ENCODE results near the gene PDE4D. TPM values are rescaled to one million over a fixed set of nuclear protein-coding genes. Genes with fewer than 3 reads are reported as not detected.

The PDE4D gene
- total and polyA plus RNA-seq, 12 donors = 1.2 to 18.9 (median 2.1) TPM

DNA sequence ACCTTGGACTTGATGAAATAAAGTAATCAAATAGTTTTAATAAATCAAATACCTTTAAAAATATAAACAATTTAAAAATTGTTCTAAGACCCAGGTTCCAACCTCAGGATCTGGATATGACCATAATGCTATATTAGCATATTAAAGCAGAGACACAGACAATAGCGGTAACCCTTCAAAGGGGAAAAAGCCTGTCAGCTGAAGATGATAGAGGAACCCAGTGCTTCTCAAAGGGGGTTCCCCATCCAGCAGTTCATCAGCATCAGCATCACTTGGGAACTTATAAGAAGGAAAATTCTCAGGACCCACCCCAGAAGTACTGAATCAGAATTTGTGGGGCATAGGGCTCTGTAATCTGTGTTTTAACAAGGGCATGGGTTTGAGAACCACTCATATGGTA, 791.1 kb downstream of the PDE4D start:
- intact Hi-C loops (cut with DNase I) = no loop called here
- no peak for TF ChIP-seq POLR2A (IDR thresholded peaks at IDR 0.05)
- TF ChIP-seq, protein P1, sequence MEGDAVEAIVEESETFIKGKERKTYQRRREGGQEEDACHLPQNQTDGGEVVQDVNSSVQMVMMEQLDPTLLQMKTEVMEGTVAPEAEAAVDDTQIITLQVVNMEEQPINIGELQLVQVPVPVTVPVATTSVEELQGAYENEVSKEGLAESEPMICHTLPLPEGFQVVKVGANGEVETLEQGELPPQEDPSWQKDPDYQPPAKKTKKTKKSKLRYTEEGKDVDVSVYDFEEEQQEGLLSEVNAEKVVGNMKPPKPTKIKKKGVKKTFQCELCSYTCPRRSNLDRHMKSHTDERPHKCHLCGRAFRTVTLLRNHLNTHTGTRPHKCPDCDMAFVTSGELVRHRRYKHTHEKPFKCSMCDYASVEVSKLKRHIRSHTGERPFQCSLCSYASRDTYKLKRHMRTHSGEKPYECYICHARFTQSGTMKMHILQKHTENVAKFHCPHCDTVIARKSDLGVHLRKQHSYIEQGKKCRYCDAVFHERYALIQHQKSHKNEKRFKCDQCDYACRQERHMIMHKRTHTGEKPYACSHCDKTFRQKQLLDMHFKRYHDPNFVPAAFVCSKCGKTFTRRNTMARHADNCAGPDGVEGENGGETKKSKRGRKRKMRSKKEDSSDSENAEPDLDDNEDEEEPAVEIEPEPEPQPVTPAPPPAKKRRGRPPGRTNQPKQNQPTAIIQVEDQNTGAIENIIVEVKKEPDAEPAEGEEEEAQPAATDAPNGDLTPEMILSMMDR (IDR thresholded peaks at IDR 0.05) = no peak
- no peak overlapping the region for H3K27ac ChIP-seq
- DNase-seq = no peak
- no peaks in the 10 kb centered on the region for H3K4me1 ChIP-seq (replicated peaks in 1 of 2)
- no peak overlapping the region for H3K4me3 ChIP-seq
- H3K9me3 ChIP-seq (replicated peaks in 1 of 3) = no peaks in the 10 kb centered on the region
- H3K36me3 ChIP-seq (replicated peaks in 1 of 2) = no peaks in the 10 kb centered on the region
- WGBS, 4 donors = 96 to 100% (median 98%) methylated on average over 1 of the region's 1 CpG
- H3K27me3 ChIP-seq = no peaks in the 10 kb centered on the region

GRCh38 chr5:59100875-59101274, 792.7 kb downstream of the PDE4D start:
- H3K4me3 ChIP-seq = no peak overlapping the region
- H3K36me3 ChIP-seq (replicated peaks in 1 of 2) = no peaks in the 10 kb centered on the region
- no peak overlapping the region for H3K27ac ChIP-seq
- 93 to 97% (median 93%) methylated on average over 5 of the region's 5 CpGs for WGBS, 4 donors
- intact Hi-C loops (cut with DNase I) = no loop called here
- no peaks in the 10 kb centered on the region for H3K27me3 ChIP-seq
- DNase-seq = no peak
- TF ChIP-seq, protein P1 (IDR thresholded peaks at IDR 0.05) = no peak
- TF ChIP-seq POLR2A (IDR thresholded peaks at IDR 0.05) = no peak
- no peaks in the 10 kb centered on the region for H3K4me1 ChIP-seq (replicated peaks in 1 of 2)
- no peaks in the 10 kb centered on the region for H3K9me3 ChIP-seq (replicated peaks in 1 of 3)

DNA sequence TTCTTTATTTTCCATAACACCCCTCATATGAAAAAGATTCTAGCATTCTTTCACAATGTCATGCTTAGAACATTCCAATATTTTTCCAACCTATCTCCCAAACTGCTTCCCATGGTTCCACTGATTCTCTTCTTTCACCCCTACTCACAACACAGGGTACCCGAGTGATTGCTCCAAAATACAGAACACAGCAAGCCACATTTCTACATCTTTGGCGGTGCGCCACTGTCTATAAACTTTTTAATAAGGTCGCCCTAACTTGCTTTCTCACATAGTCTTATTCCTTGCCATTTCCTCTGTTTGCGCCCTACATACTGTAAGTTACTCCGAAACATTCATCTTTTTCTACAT, 793.6 kb downstream of the PDE4D start:
- no peaks in the 10 kb centered on the region for H3K27me3 ChIP-seq
- H3K4me3 ChIP-seq = no peak overlapping the region
- no peaks in the 10 kb centered on the region for H3K9me3 ChIP-seq (replicated peaks in 1 of 3)
- no peaks in the 10 kb centered on the region for H3K4me1 ChIP-seq (replicated peaks in 1 of 2)
- H3K27ac ChIP-seq = no peak overlapping the region
- intact Hi-C loops (cut with DNase I) = no loop called here
- DNase-seq = no peak
- no peaks in the 10 kb centered on the region for H3K36me3 ChIP-seq (replicated peaks in 1 of 2)
- WGBS, 4 donors = 89 to 98% (median 94%) methylated on average over 6 of the region's 6 CpGs
- TF ChIP-seq POLR2A (IDR thresholded peaks at IDR 0.05) = no peak
- TF ChIP-seq, protein P1 (IDR thresholded peaks at IDR 0.05) = no peak

- no peak for TF ChIP-seq POLR2A (IDR thresholded peaks at IDR 0.05)
- TF ChIP-seq, protein P1 (IDR thresholded peaks at IDR 0.05) = no peak
- Histone ChIP-seq H3K27ac (no peak overlapping the region), H3K4me1 (replicated peaks in 1 of 2) (no peaks in the 10 kb centered on the region), H3K4me3 (no peak overlapping the region), H3K9me3 (replicated peaks in 1 of 3) (no peaks in the 10 kb centered on the region), H3K27me3 (no peaks in the 10 kb centered on the region), H3K36me3 (replicated peaks in 1 of 2) (no peaks in the 10 kb centered on the region)
- 83 to 89% (median 85%) methylated on average over 5 of the region's 5 CpGs for WGBS, 4 donors
- no peak for DNase-seq
- intact Hi-C loops (cut with DNase I) = no loop called here
These were observed 794.1 kb downstream of the PDE4D start for GRCh38 chr5:59099270-59099994.
